ENCODE data around the gene PCMT1. TPM values are rescaled to one million over a fixed set of nuclear protein-coding genes. Genes with fewer than 3 reads are reported as not detected.
"Not testable (repeated sequence)": the region's sequence is repeated elsewhere in the genome, so short reads cannot be mapped to it uniquely, and the experiment has no call there.

Gene PCMT1
- total RNA-seq, 2 experiments from 2014 or later = 14.4 to 15.7 TPM

DNA sequence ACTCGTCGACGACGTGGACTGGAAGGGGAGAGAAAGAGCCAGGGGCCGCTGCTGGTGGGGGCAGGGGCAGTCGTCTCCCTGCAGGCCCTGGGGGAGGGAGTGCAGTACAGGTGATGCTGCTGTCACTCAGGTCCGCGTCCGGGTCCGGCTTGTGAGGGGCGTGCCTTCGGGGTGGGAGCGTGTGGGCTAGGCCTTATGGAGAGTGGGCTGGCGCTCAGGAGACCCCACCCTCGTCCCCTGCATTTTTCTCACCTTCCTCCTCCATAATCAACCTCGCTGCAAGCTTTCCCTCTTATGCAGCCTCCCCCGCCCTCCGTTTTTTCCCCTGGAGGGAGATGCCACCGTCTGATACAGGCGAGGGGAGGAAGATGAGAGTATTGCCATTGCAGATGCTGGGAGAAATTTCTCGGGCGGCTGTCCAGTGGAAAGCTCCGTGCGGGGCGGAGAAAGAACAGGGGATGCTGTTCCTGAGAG is 632 bp downstream of the PCMT1 start:
- Histone ChIP-seq H3K9me3 (ENCODE audit: control insufficient read depth in 1 of 2, insufficient read depth in 1 of 2, low read length in 2 of 2) (no peaks in the 10 kb centered on the region), H3K4me1 (ENCODE audit: insufficient read depth, low read length) (peaks cover 36% of the 10 kb centered on the region), H3K27me3 (ENCODE audit: control insufficient read depth in 1 of 2, insufficient read depth in 2 of 2, low read length in 2 of 2) (no peaks in the 10 kb centered on the region), H3K36me3 (ENCODE audit: insufficient read depth, low read length) (peaks cover 3% of the 10 kb centered on the region), H3K27ac (ENCODE audit: low read depth in 1 of 2, low read length in 2 of 2) (peak overlapping the region; percentile 80 to 86), H3K4me3 (ENCODE audit: low read length) (peak overlapping the region; percentile 100)
- Mint-ChIP-seq H3K4me1 (ENCODE audit: low read depth) (peaks cover 32% of the 10 kb centered on the region), H3K27ac (peak overlapping the region; percentile 88), H3K27me3 (no peaks in the 10 kb centered on the region), H3K9me3 (no peaks in the 10 kb centered on the region), H3K4me3 (peak overlapping the region; percentile 90), H3K36me3 (ENCODE audit: low read depth) (peaks cover 26% of the 10 kb centered on the region)
- intact Hi-C loops (cut with DNase I, micrococcal nuclease) = loop anchor here in 1 of 2 experiments (10.0 kb wide), 1 partner anchor 115 kb away; the partner anchor contains the start of gene LRP11
- CTCF ChIA-PET = no interaction called here
- POLR2A ChIA-PET = interaction anchor here (0.6 to 7.3 kb wide), 9 partner anchors 9 to 701 kb away, joined by 3 to 66 read pairs (median 4); partner anchors contain the start of genes LATS1 and PPIL4
- TF ChIP-seq, protein P1, sequence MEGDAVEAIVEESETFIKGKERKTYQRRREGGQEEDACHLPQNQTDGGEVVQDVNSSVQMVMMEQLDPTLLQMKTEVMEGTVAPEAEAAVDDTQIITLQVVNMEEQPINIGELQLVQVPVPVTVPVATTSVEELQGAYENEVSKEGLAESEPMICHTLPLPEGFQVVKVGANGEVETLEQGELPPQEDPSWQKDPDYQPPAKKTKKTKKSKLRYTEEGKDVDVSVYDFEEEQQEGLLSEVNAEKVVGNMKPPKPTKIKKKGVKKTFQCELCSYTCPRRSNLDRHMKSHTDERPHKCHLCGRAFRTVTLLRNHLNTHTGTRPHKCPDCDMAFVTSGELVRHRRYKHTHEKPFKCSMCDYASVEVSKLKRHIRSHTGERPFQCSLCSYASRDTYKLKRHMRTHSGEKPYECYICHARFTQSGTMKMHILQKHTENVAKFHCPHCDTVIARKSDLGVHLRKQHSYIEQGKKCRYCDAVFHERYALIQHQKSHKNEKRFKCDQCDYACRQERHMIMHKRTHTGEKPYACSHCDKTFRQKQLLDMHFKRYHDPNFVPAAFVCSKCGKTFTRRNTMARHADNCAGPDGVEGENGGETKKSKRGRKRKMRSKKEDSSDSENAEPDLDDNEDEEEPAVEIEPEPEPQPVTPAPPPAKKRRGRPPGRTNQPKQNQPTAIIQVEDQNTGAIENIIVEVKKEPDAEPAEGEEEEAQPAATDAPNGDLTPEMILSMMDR (IDR thresholded peaks at IDR 0.05) = no peak
- ATAC-seq (ENCODE audit: poor library complexity) (peak; percentile 16), DNase-seq (peak in 11 of 14 experiments; percentile 8 to 66 (median 29))

DNA sequence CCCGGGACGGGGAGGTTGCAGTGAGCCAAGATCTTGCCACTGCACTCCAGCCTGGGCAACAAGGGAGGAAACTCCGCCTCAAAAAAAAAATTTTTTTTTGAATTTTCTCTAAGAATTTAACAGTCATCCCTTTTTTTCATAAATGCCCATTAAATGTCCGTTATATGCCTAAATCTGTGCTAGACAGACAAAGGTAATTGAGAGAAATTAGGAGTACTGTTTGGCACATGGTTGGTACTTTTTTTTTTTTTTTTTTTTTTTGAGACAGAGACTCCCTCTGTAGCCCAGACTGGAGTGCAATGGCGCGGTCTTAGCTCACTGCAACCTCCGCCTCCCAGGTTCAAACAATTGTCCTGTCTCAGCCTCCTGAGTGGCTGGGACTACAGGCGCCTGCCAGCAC is 1.7 kb downstream of the PCMT1 start:
- H3K27ac ChIP-seq (ENCODE audit: low read depth in 1 of 2, low read length in 2 of 2) = no peak overlapping the region
- peak overlapping the region; percentile 88 for H3K27ac Mint-ChIP-seq
- peak overlapping the region; percentile 90 for H3K4me3 Mint-ChIP-seq
- TF ChIP-seq, protein P1 (IDR thresholded peaks at IDR 0.05) = no peak
- H3K9me3 Mint-ChIP-seq = no peaks in the 10 kb centered on the region
- CTCF ChIA-PET = no interaction called here
- POLR2A ChIA-PET = interaction anchor here (7.3 kb wide), 1 partner anchor 34 kb away, joined by 66 read pairs; the partner anchor contains the start of gene LATS1
- no peaks in the 10 kb centered on the region for H3K27me3 Mint-ChIP-seq
- peaks cover 32% of the 10 kb centered on the region for H3K4me1 ChIP-seq (ENCODE audit: insufficient read depth, low read length)
- H3K36me3 ChIP-seq (ENCODE audit: insufficient read depth, low read length) = peaks cover 3% of the 10 kb centered on the region
- H3K9me3 ChIP-seq (ENCODE audit: control insufficient read depth in 1 of 2, insufficient read depth in 1 of 2, low read length in 2 of 2) = no peaks in the 10 kb centered on the region
- H3K27me3 ChIP-seq (ENCODE audit: control insufficient read depth in 1 of 2, insufficient read depth in 2 of 2, low read length in 2 of 2) = no peaks in the 10 kb centered on the region
- H3K4me1 Mint-ChIP-seq (ENCODE audit: low read depth) = peaks cover 28% of the 10 kb centered on the region
- no peak overlapping the region for H3K4me3 ChIP-seq (ENCODE audit: low read length)
- DNase-seq (no peak), ATAC-seq (ENCODE audit: poor library complexity) (no peak)
- intact Hi-C loops (cut with DNase I, micrococcal nuclease) = loop anchor here in 1 of 2 experiments (10.0 kb wide), 1 partner anchor 114 kb away; the partner anchor contains the start of gene LRP11
- H3K36me3 Mint-ChIP-seq (ENCODE audit: low read depth) = peaks cover 21% of the 10 kb centered on the region

DNA sequence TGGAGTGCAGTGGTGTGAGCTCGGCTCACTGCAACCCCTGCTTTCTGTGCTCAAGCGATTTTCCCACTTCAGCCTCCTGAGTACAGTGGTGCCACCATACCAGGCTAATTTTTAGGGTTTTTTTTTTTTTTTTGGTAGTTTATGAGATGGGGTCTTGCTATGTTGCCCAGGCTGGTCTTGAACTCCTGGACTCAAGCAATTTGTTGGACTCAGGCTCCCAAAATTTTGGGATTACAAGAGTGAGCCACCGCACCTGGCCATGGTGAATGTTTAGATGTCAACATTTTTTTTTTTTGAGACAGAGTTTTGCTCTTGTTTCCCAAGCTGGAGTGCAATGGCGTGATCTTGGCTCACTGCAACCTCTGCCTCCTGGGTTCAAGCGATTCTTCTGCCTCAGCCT is 2.4 kb downstream of the PCMT1 start:
- Mint-ChIP-seq H3K4me1 (ENCODE audit: low read depth) (peaks cover 21% of the 10 kb centered on the region), H3K4me3 (peak overlapping the region; percentile 58), H3K36me3 (ENCODE audit: low read depth) (peaks cover 17% of the 10 kb centered on the region)
- intact Hi-C loops (cut with DNase I, micrococcal nuclease) = loop anchor here in 1 of 2 experiments (10.0 kb wide), 1 partner anchor 113 kb away; the partner anchor contains the start of gene LRP11
- CTCF ChIA-PET; H3K27ac Mint-ChIP-seq; H3K27me3 Mint-ChIP-seq; H3K27ac ChIP-seq (ENCODE audit: low read depth in 1 of 2, low read length in 2 of 2); H3K4me3 ChIP-seq (ENCODE audit: low read length); DNase-seq; H3K27me3 ChIP-seq (ENCODE audit: control insufficient read depth in 1 of 2, insufficient read depth in 2 of 2, low read length in 2 of 2); H3K9me3 ChIP-seq (ENCODE audit: control insufficient read depth in 1 of 2, insufficient read depth in 1 of 2, low read length in 2 of 2); ATAC-seq (ENCODE audit: poor library complexity); H3K9me3 Mint-ChIP-seq; H3K36me3 ChIP-seq (ENCODE audit: insufficient read depth, low read length): not testable (repeated sequence)
- POLR2A ChIA-PET = interaction anchor here (0.6 kb wide), 1 partner anchor 49 kb away, joined by 3 read pairs; no protein-coding TSS in a partner anchor
- peaks cover 26% of the 10 kb centered on the region for H3K4me1 ChIP-seq (ENCODE audit: insufficient read depth, low read length)
